HG03460 (cell line): ENCODE measurements around the gene FAM163B.
"Not testable (repeated sequence)": the region's sequence is repeated elsewhere in the genome, so short reads cannot be mapped to it uniquely, and the experiment has no call there.

Experiments
- ATAC-seq: cut with Tn5 transposase; IDR thresholded peaks from one replicate; pipeline ENCODE4 v1.9.1; 2021; ENCODE audit not compliant: unreplicated experiment

FAM163B gene

GRCh38 chr9:133569891-133570690 lies 39.1 kb downstream of the FAM163B start:
- ATAC-seq: no peak

GRCh38 chr9:133569121-133569785 lies 39.9 kb downstream of the FAM163B start:
- no peak for ATAC-seq

DNA sequence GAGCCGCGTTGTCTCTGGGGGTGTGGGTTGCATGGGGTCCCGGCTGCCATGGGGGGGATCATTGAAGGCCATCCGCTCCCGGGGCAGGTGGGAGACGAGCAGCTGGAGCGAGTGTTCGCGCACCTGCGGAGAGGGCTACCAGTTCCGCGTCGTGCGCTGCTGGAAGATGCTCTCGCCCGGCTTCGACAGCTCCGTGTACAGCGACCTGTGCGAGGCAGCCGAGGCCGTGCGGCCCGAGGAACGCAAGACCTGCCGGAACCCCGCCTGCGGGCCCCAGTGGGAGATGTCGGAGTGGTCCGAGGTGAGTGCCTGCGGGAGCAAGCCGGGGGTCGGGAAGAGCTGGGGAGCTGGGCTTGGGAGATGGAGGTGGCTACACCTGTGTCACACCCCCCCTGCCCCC lies 41.0 kb downstream of the FAM163B start:
- no peak for ATAC-seq

DNA sequence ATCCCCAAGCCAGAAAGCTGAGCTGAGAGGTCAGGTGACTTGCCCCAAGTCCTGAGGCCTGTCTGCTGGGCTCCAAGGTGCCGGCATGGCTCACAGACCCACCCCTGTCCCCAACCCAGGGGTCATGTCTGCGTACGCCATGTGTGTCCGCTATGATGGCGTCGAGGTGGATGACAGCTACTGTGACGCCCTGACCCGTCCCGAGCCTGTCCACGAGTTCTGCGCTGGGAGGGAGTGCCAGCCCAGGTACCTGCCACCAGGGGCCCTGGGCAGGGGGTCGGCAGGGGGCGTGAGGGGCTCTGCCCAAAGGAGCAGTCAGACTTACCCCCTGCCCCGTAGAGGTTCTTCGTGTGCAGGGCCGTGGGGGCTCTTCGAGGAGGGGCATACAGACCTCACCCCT lies 42.4 kb downstream of the FAM163B start:
- ATAC-seq: no peak

DNA sequence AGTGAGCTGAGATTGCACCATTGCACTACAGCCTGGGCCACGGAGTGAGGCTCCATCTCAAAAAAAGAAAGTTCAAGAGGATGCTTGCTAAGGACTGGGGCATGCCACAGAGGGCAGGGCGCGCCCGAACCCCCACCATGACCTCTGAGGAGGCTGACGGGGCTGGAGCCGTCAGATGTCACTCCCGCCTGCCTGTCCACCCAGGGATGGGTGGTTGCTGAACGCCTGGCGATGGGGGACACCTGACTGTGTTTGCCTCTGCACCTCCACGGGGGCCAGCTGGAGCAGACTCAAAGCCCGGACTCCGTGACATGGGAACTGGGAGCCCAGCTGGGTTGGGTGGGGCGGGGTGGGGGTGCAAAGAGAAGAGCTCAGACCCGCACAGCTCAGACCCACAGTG lies 42.8 kb downstream of the FAM163B start:
- ATAC-seq: no peak

- ATAC-seq: no peak
Observed at GRCh38 chr9:133564451-133565116, 44.6 kb downstream of the FAM163B start.

GRCh38 chr9:133563814-133564213 lies 45.4 kb downstream of the FAM163B start:
- not testable (repeated sequence) for ATAC-seq

DNA sequence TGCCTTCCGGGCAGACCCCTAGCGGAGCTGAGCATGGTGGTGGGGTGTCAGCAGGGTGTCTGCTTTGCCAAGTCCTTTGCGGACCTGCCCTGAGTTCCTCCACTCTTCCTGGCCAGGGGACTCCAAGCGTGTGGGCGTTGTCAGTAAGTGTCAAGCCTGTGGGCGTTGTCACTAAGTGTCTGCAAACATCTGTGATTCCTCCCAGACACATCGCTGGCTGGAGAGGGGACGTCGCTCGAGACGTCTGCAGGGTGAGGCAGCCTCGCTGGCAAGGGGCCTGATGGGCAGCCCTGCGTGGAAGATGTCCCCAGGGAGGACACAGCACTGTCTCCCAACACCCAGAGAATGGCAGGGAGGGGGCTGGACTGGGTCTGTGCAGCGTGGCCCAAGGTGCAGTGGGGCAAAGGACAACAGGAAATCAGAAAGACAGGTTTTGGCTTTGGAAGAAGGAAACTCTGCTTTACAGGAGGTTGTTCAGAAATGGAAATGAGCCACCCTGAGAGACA lies 45.8 kb downstream of the FAM163B start:
- ATAC-seq: no peak

DNA sequence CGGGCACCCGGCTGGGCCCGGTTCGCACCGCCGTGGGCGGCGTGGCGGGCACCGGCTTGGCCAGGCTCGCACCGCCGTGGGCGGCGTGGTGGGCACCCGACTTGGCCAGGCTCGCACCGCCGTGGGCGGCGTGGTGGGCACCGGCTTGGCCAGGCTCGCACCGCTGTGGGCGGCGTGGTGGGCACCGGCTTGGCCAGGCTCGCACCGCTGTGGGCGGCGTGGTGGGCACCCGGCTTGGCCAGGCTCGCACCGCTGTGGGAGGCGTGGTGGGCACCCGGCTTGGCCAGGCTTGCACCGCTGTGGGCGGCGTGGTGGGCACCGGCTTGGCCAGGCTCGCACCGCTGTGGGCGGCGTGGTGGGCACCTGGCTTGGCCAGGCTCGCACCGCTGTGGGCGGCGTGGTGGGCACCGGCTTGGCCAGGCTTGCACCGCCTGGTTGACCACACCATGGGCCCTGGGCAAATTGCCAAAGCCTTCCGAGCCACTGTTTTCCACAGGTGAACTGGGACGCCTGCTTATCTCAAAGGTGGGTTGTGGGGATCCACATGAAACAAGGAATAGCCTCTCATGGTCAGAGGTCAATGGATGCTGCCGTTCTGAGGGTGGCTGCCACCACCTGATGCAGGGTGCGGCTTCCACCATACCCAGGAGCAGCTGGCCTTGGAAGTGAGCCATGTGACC lies 46.4 kb downstream of the FAM163B start:
- ATAC-seq: no peak

DNA sequence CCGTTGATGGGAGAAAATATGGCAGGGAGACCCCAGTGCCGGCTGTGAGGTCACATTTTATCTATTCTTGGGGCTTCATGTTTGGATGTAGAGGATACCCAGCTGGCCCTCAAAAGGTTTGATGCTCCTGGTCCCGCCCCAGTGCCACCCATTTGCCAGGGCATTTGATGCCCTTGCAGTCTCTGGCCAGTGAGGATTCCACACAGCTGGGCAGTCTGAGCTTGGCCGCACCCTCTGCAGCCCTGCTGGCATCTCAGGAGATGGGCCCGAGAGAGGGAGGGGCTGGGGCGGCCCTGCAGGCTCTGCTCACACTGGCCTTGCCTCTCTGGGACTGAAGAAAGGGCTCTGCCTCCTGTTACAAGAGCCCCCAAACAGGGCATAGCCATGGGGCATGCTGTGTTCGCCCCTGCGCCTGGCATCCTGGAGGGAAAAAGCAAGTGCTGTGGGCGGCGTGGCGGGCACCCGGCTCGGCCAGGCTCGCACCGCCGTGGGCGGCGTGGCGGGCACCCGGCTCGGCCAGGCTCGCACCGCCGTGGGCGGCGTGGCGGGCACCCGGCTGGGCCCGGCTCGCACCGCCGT lies 47.1 kb downstream of the FAM163B start:
- no peak for ATAC-seq

DNA sequence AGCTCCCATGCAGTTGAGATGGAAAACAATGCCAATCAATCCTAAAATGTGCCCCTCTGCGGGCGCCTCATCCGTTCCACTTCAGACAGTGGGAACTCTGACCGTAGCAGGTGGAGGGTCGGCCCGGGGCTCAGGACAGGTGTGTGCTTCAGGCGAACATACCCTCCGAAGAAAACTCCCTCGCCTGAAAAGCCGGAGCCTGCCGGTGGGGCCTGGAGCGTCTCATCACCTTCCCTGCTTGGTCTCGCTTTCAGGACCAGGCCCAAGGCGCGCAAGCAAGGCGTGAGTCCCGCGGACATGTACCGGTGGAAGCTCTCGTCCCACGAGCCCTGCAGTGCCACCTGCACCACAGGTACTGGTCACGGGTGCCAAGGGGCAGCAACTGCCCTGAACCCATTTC lies 48.2 kb downstream of the FAM163B start:
- no peak for ATAC-seq

DNA sequence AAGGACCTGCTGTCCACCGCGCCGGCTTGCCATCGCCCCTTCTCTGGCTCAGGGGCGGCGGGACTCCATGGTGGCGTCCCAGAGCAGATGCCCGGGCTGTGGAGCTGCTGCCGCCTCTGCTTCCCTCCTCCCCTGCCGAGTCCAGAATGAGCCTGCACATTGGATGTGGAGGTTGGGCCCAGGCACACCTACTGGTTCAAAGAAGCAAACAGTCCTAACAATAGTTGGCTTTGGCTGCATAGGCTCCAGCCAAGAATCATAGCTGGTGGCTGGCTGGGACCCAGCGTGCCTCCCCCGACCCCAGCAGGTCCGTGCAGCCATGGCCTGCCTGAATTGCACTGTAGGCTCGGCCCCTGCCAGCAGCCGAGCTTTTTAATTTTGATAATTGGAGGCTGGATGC lies 48.9 kb downstream of the FAM163B start:
- ATAC-seq: no peak

GRCh38 chr9:133558191-133559126 lies 50.7 kb downstream of the FAM163B start:
- no peak for ATAC-seq

- ATAC-seq: no peak
Observed at GRCh38 chr9:133557581-133557980, 51.6 kb downstream of the FAM163B start.

- no peak for ATAC-seq
Observed at GRCh38 chr9:133556354-133556753, 52.8 kb downstream of the FAM163B start.

GRCh38 chr9:133554729-133555128 lies 54.5 kb downstream of the FAM163B start:
- no peak for ATAC-seq

- ATAC-seq: no peak
Observed at GRCh38 chr9:133553973-133554713, 55.0 kb downstream of the FAM163B start.

GRCh38 chr9:133553123-133553522 lies 56.1 kb downstream of the FAM163B start:
- ATAC-seq: no peak

- ATAC-seq: no peak
Observed at GRCh38 chr9:133552236-133552635, 57.0 kb downstream of the FAM163B start.
